Right cardiac atrium (tissue), 5 donors: Measurements from ENCODE around the gene DFFA. TPM values are rescaled to one million over a fixed set of nuclear protein-coding genes. Genes with fewer than 3 reads are reported as not detected.
"Not testable (repeated sequence)": the region's sequence is repeated elsewhere in the genome, so short reads cannot be mapped to it uniquely, and the experiment has no call there.

Source experiments
- ATAC-seq, 2 donors: fragments of 200-7000 bp; cut with Tn5 transposase; one replicate each; pipeline versions ENCODE4 v1.8.0 to v1.9.1; 2020; ENCODE audit warnings: moderate library complexity in 2 of 2, mild to moderate bottlenecking in 1 of 2
- DNase-seq, 3 donors: peaks; one replicate each; pipeline ENCODE4 v3.0.0-alpha.2; 2020
- H3K27ac ChIP-seq: one replicate; pipeline ENCODE4 v1.5.1; 2013; ENCODE audit warnings: mild to moderate bottlenecking, low read length, control low read depth, moderate library complexity
- H3K27me3 ChIP-seq: one replicate; pipeline ENCODE4 v1.6.1; 2013; ENCODE audit not compliant: control insufficient read depth, insufficient read depth
- H3K4me1 ChIP-seq: one replicate; pipeline ENCODE4 v1.6.1; 2013; ENCODE audit warnings: low read length; ENCODE audit not compliant: control insufficient read depth, insufficient read depth
- H3K4me3 ChIP-seq: one replicate; pipeline ENCODE4 v1.5.1; 2013; ENCODE audit warnings: low read length, control low read depth
- H3K9me3 ChIP-seq: one replicate; pipeline ENCODE4 v1.6.1; 2013; ENCODE audit warnings: low read length; ENCODE audit not compliant: control insufficient read depth
- whole genome bisulfite sequencing: extraction: QIAGEN DNeasy Blood & Tissue Kit; methylation state at CpG from one replicate; pipeline ENCODE4 v1.1.7; 2013; 5-methylcytosine and 5-hydroxymethylcytosine counted together
- intact Hi-C, 4 donors: fragments of 100-400 bp; cut with DNase I; formaldehyde crosslinking; loops; one replicate each; pipeline versions ENCODE4 v1.11.0 to v1.14.0; 2022 to 2023
- polyA plus RNA-seq: library from polyadenylated mRNA; stranded (reverse); fragments of 200-250 nt; gene quantifications from one replicate; pipeline ENCODE4 v1.2.3, GENCODE V29; 2013
- total RNA-seq, 4 donors: library from RNA; stranded (reverse); fragmentation: NEBNext Ultra II Directional; extraction: Animal tissue kit (Norgen Biotek cat#: 25700); gene quantifications; one replicate each; pipeline ENCODE4 v1.2.1, GENCODE V29; 2021
- donor health status: healthy with polysubstance abuse.
- donor health status: DM: no; HTN: yes; CAD: no.
- donor health status: DM: no; HTN: no; CAD: no.
- donor health status: DM: no; HTN: yes; CAD: no; lungs with severe emphysema.
- donor health status: DM: yes; HTN: yes; CAD: no.

DFFA gene
- total and polyA plus RNA-seq, 5 donors = 17.0 to 31.3 (median 28.0) TPM

- H3K4me1 ChIP-seq, H3K27ac ChIP-seq, H3K27me3 ChIP-seq, H3K9me3 ChIP-seq, ATAC-seq, H3K4me3 ChIP-seq, DNase-seq: not testable (repeated sequence)
- 92% methylated on average over 12 of the region's 12 CpGs for WGBS
- intact Hi-C loops = loop anchor here in 1 of 4 donors (2.0 kb wide), 1 partner anchor 363 kb away; no protein-coding TSS in a partner anchor
These were observed 33.8 kb upstream of the DFFA start for GRCh38 chr1:10506046-10506676.

DNA sequence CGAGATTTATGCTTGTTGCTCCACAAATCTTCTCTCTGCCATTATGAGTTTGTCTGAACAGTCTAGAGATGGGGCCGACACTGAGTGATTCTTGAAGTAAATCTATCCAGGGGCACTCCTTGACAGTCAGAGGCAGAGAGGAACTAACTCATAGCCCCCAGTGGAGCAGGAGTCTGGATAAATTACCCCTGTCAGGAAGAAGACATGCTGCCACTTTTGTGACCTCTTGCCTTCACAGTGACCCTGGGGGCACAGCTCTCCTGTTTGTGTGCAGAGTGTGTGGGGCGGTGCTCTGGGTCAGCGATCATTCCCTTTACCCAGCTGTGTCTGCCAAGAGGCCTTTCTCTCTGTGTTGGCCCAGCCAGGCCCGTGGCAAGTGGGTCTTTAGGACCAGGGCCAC is 31.9 kb upstream of the DFFA start:
- Histone ChIP-seq H3K4me1 (no peaks in the 10 kb centered on the region), H3K27ac (no peak overlapping the region), H3K9me3 (no peaks in the 10 kb centered on the region), H3K27me3 (no peaks in the 10 kb centered on the region), H3K4me3 (no peak overlapping the region)
- WGBS = 67% methylated on average over 5 of the region's 5 CpGs
- DNase-seq (no peak), ATAC-seq (no peak)
- intact Hi-C loops = no loop called here

DNA sequence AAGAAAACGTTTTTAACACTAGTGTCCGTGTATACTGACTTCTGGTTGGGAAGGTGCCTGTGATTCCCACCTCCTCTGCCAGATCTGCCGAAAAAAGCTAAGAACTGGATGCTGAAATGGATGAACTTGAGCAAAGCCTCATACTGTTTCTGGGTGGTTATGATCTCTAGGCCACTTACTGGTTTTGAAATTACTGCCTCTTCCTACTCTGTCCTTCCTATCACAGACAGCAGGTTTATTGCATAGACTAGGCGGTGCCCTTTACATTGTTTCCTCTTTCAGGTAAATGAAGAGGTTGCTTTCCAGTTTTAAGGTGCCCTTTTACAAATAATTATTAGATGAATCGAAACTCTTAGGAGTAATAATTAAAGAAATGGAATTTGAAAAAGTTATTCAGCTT is 29.9 kb upstream of the DFFA start:
- intact Hi-C loops = no loop called here
- Histone ChIP-seq H3K27me3 (no peaks in the 10 kb centered on the region), H3K9me3 (no peaks in the 10 kb centered on the region), H3K27ac (no peak overlapping the region), H3K4me1 (no peaks in the 10 kb centered on the region), H3K4me3 (no peak overlapping the region)
- ATAC-seq = no peak
- no peak for DNase-seq
- 87% methylated on average over 5 of the region's 5 CpGs for WGBS

- 86% methylated on average over 8 of the region's 8 CpGs for WGBS
- no peak overlapping the region for H3K27ac ChIP-seq
These were observed 25.9 kb upstream of the DFFA start for GRCh38 chr1:10498231-10498630.

GRCh38 chr1:10497109-10497508 is 24.8 kb upstream of the DFFA start:
- intact Hi-C loops = loop anchor here in 2 of 4 donors (5.0 to 10.0 kb wide), 2 partner anchors 62 to 370 kb away; partner anchors contain the start of gene CENPS (in 1 of the 2)

More at GRCh38 chr1:10498231-10498630, 25.9 kb upstream of the DFFA start:
- Histone ChIP-seq H3K4me1 (peaks cover 5% of the 10 kb centered on the region), H3K4me3 (no peak overlapping the region), H3K27me3 (no peaks in the 10 kb centered on the region), H3K9me3 (no peaks in the 10 kb centered on the region)
- ATAC-seq (no peak), DNase-seq (no peak)
- intact Hi-C loops = loop anchor here in 2 of 4 donors (5.0 to 10.0 kb wide), 2 partner anchors 63 to 369 kb away; partner anchors contain the start of gene CENPS (in 1 of the 2)

GRCh38 chr1:10495952-10496351 is 23.6 kb upstream of the DFFA start:
- H3K9me3 ChIP-seq = no peaks in the 10 kb centered on the region
- H3K4me1 ChIP-seq = peaks cover 5% of the 10 kb centered on the region
- intact Hi-C loops = loop anchor here in 3 of 4 donors (2.0 to 10.0 kb wide), 3 partner anchors 61 to 371 kb away; partner anchors contain the start of gene CENPS (in 2 of the 3)
- no peak for DNase-seq
- WGBS = 84% methylated on average over 14 of the region's 14 CpGs
- no peak overlapping the region for H3K27ac ChIP-seq
- H3K4me3 ChIP-seq = no peak overlapping the region
- ATAC-seq = no peak
- no peaks in the 10 kb centered on the region for H3K27me3 ChIP-seq

More at GRCh38 chr1:10497109-10497508, 24.8 kb upstream of the DFFA start:
- 89% methylated on average over 7 of the region's 7 CpGs for WGBS
- DNase-seq (no peak), ATAC-seq (no peak)
- Histone ChIP-seq H3K4me1 (peaks cover 5% of the 10 kb centered on the region), H3K4me3 (no peak overlapping the region), H3K27ac (no peak overlapping the region), H3K27me3 (no peaks in the 10 kb centered on the region), H3K9me3 (no peaks in the 10 kb centered on the region)

DNA sequence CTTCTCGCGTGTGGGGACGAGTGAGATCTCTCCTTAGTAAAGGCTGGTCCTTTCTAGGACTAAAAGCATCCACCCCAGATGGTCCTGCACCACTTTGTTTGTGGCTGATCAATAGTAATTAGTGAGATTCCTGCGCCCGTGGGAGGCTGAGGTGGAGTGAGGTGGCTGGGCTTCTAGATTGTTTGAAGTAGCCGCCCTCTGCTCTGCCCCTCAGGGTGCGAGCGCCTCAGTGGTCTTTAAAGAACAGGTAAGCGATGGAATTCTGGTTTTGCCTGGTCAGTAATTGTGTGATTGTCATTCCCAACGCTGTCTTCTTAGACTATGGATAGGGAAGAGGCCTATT is 23.1 kb upstream of the DFFA start:
- no peaks in the 10 kb centered on the region for H3K9me3 ChIP-seq
- DNase-seq (no peak), ATAC-seq (no peak)
- H3K4me1 ChIP-seq = peaks cover 5% of the 10 kb centered on the region
- no peak overlapping the region for H3K4me3 ChIP-seq
- H3K27ac ChIP-seq = no peak overlapping the region
- no peaks in the 10 kb centered on the region for H3K27me3 ChIP-seq
- intact Hi-C loops = loop anchor here in 3 of 4 donors (2.0 to 10.0 kb wide), 3 partner anchors 61 to 372 kb away; partner anchors contain the start of gene CENPS (in 2 of the 3)
- WGBS = 73% methylated on average over 10 of the region's 10 CpGs

DNA sequence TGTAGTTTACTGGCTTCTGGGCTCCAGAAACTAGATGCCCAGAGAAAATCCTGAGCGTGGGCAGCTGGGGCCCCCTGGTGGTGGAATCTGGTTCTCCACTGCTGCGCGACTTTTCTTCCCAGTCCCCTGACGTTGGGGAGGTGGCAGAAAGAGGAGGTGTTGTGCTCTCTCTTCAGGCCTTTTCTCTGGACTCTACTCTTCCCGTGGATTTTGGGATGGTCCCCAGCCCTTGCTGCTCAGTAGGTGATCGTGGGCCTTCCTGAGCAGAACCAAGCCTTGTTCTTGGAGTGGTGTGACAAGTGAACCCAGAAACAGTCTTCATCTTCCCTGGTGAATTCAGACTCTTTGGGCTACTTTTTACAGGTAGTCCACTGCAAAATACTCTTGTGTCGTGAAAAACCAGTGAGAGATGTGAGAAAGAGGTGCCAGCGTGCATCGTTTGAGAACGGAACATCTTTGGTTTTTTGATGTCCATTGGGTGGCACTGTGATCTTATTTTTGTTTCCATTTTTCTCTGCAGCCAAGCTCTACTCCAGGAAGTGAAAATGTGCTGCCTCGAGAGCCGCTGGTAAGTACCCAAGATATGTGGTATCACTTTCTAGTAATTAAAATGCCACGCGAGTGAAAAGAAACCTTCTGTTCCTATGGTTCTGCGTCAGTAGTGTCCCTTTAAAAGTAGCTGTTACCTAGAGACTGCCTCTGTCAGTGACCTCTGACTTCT is 22.6 kb upstream of the DFFA start:
- H3K9me3 ChIP-seq = no peaks in the 10 kb centered on the region
- intact Hi-C loops = loop anchor here in 3 of 4 donors (2.0 to 10.0 kb wide), 3 partner anchors 60 to 372 kb away; partner anchors contain the start of gene CENPS (in 2 of the 3)
- no peaks in the 10 kb centered on the region for H3K27me3 ChIP-seq
- no peak overlapping the region for H3K27ac ChIP-seq
- DNase-seq (peak; percentile 61 to 85 (median 81)), ATAC-seq (peak; percentile 80 to 81)
- 5% methylated on average over 15 of the region's 15 CpGs for WGBS
- H3K4me3 ChIP-seq = no peak overlapping the region
- H3K4me1 ChIP-seq = peaks cover 5% of the 10 kb centered on the region

DNA sequence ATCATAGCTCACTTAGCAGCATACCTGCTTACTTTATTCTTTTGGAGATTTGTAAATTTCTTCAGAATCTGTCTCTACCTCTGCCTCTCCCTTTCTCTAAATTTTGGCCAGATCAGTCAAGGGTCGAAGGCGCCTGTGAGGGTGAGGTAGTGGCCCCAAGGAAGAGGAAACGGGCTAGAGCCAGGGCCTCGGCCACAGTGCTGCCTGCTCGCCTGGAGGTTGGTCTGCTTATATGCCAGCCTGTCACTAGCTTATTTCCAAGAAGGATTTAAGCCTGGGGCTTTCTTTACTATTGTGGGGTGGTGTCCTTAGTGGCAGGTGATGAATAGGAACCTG is 22.1 kb upstream of the DFFA start:
- intact Hi-C loops = loop anchor here in 2 of 4 donors (2.0 to 10.0 kb wide), 2 partner anchors 60 to 64 kb away; partner anchors contain the start of gene CENPS (in 2 of the 2)
- DNase-seq (no peak), ATAC-seq (peak in 1 of 2 donors; percentile 12)
- Histone ChIP-seq H3K27me3 (no peaks in the 10 kb centered on the region), H3K4me1 (peaks cover 5% of the 10 kb centered on the region), H3K27ac (no peak overlapping the region), H3K4me3 (no peak overlapping the region), H3K9me3 (no peaks in the 10 kb centered on the region)
- WGBS = 79% methylated on average over 5 of the region's 5 CpGs

DNA sequence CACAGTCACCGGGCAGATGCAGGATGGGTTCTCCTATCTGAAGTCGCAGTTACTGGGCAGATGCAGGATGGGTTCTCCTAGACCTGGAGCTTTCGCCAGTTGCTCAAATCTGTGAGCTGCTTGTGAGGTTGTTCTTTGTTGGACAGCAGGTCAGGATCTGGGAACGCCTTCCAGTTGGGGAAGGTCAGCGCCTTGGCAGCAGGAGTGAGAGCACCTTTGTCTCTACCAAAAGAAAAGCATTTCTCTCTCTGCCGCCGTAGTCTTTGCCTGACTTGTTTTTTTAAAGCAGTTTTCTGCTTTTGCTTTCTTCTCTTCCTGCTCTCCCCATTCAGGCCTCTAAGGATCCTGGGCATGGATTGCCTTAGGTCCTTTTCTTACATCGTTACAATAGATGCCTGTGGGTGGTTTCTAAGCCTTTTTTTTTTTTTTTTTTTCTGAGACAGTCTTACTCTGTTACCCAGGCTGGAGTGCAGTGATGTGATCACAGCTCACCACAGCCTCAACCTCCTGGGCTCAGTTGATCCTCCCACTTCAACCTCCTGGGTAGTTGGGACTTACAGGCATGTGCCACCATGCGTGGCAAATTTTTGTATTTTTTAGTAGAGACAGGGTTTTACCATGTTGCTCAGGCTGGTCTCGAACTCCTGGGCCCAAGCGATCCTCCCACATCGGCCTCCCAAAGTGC is 18.1 kb upstream of the DFFA start:
- ATAC-seq = no peak
- no peaks in the 10 kb centered on the region for H3K9me3 ChIP-seq
- no peak overlapping the region for H3K4me3 ChIP-seq
- peaks cover 5% of the 10 kb centered on the region for H3K4me1 ChIP-seq
- no peaks in the 10 kb centered on the region for H3K27me3 ChIP-seq
- no peak for DNase-seq
- 84% methylated on average over 12 of the region's 12 CpGs for WGBS
- no peak overlapping the region for H3K27ac ChIP-seq
- intact Hi-C loops = loop anchor here in 1 of 4 donors (10.0 kb wide), 1 partner anchor 56 kb away; the partner anchor contains the start of gene CENPS
